EH (cell line): Measurements from ENCODE around the gene TKT.
A peak's percentile ranks its signal among the peaks of the same experiment; 100 is the strongest.

Source experiments
- DNase-seq: peaks from one replicate; pipeline ENCODE4 v3.0.0-alpha.2; 2015; ENCODE audit warnings: low read depth

TKT gene

GRCh38 chr3:53196575-53197407 lies 59.0 kb downstream of the TKT start:
- peak; percentile 57 for DNase-seq

GRCh38 chr3:53195602-53196574 lies 59.9 kb downstream of the TKT start:
- DNase-seq, result peak; percentile 46

GRCh38 chr3:53195066-53195450 lies 60.8 kb downstream of the TKT start:
- DNase-seq, result no peak

- peak; percentile 79 for DNase-seq
Observed at GRCh38 chr3:53194210-53195065, 61.4 kb downstream of the TKT start.

GRCh38 chr3:53193466-53194209 lies 62.2 kb downstream of the TKT start:
- DNase-seq, result peak; percentile 18

GRCh38 chr3:53192608-53193007 lies 63.2 kb downstream of the TKT start:
- no peak for DNase-seq

GRCh38 chr3:53191836-53192480 lies 63.9 kb downstream of the TKT start:
- no peak for DNase-seq

GRCh38 chr3:53190659-53191058 lies 65.2 kb downstream of the TKT start:
- DNase-seq, result no peak

- DNase-seq, result no peak
Observed at GRCh38 chr3:53189276-53189675, 66.5 kb downstream of the TKT start.

- no peak for DNase-seq
Observed at GRCh38 chr3:53188720-53189119, 67.1 kb downstream of the TKT start.

GRCh38 chr3:53188136-53188685 lies 67.6 kb downstream of the TKT start:
- no peak for DNase-seq

- peak; percentile 63 for DNase-seq
Observed at GRCh38 chr3:53187430-53187829, 68.4 kb downstream of the TKT start.

GRCh38 chr3:53186726-53187125 lies 69.1 kb downstream of the TKT start:
- no peak for DNase-seq

- no peak for DNase-seq
Observed at GRCh38 chr3:53185761-53186465, 69.9 kb downstream of the TKT start.

- no peak for DNase-seq
Observed at GRCh38 chr3:53184701-53185100, 71.1 kb downstream of the TKT start.

GRCh38 chr3:53183514-53183913 lies 72.3 kb downstream of the TKT start:
- DNase-seq, result no peak

GRCh38 chr3:53182764-53183355 lies 73.0 kb downstream of the TKT start:
- DNase-seq, result no peak

- DNase-seq, result no peak
Observed at GRCh38 chr3:53181528-53181927, 74.3 kb downstream of the TKT start.

GRCh38 chr3:53181024-53181371 lies 74.8 kb downstream of the TKT start:
- no peak for DNase-seq
